Stimulated activated CD4-positive, alpha-beta T cell treated with anti-CD3 and anti-CD28 coated beads, Interleukin-4, amount 100 ng/mL, for 1 hour (primary cell): ENCODE measurements around the gene ZNF689.
"Not testable (repeated sequence)": the region's sequence is repeated elsewhere in the genome, so short reads cannot be mapped to it uniquely, and the experiment has no call there.

Source experiments
- DNase-seq: peaks from one replicate; pipeline ENCODE4 v3.0.0-alpha.2; 2020

Gene ZNF689

DNA sequence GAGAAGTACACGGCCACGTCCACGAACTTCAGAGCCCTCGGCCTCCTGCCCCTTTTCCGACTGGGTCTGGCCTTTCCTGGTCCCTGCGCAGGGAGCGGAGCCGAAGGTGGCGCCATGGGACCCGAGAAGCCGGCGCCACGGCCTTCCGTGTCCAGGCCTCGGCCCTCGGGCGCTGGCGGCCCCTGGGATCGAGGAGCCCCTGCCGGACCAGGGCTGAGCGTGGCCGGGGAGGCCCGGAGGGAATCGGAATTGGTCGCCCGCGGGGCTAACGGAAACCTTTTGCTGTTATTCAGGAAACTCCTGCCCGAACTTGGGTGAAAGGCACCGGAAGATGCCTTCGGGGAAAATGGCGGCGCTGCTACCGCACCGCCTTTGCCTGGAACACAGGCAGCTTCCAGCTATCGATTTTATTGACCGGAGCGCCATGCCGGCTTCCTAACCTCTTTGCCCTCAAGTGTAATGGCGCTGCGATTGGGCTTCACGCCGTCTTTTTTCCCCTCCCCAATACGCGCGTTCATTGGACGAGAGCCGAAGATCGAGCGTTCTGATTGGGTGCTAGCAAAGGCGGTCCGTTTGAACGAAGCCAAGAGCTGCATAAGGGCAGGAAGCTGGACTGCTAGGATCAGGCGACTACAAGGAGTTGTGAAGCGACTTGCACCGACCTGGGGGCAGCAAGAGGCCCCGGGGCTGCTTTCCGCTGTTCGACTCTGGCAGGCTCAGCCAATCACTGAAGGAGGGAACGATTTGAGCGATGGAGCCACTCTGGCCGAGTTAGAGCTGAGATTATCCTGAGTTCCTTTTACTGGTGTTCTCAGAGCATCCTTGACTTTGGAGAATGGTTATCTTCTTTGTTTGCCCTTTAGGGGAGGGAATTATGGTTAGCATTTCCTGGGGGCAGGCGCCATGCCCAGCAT lies at the start of gene ZNF689:
Gene ZNF689, minus strand, starts transcription at position 464 of the 914 bp plus-strand sequence. Its CDS starts 348 bp downstream, at position 116.
- DNase-seq, result peak; percentile 90

DNA sequence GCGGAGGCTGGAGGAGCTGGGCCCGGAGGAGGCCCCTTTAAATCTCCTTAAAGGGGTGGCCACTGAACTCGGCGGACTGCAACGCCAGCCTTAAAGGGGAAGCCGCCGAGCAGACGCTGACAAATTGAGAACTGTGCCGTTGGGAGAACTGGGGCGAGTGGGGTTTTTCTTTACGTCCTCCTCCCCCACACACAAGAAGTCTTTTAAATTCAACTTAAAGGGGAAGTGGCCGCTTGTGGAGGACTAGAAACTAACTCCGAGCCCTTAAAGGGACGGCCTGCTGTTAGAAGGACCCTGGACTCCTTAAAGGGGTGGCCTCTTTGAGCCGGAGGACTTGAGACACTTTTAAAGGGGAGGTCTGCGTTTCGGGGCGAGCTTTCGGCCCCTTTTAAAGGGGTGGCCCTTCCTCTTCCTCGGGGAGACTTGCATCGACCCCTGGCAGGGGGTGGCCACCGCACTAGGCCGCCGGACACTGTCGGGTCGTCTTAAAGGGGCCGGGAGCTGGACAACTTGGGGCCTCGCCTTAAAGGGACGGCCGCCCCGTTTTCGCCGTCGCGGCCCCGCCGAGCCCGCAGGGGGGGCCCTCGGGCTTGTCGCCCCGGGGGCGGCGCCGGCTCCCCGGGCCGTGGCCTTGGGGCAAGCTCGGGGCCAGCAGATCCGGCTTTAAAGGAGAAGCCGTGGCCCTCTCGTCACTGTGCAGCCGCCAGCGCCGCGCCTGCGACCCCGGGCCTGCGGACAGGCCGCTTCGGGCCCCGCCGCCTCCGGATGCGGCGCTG lies 48.7 kb upstream of the ZNF689 start:
- DNase-seq, result no peak

DNA sequence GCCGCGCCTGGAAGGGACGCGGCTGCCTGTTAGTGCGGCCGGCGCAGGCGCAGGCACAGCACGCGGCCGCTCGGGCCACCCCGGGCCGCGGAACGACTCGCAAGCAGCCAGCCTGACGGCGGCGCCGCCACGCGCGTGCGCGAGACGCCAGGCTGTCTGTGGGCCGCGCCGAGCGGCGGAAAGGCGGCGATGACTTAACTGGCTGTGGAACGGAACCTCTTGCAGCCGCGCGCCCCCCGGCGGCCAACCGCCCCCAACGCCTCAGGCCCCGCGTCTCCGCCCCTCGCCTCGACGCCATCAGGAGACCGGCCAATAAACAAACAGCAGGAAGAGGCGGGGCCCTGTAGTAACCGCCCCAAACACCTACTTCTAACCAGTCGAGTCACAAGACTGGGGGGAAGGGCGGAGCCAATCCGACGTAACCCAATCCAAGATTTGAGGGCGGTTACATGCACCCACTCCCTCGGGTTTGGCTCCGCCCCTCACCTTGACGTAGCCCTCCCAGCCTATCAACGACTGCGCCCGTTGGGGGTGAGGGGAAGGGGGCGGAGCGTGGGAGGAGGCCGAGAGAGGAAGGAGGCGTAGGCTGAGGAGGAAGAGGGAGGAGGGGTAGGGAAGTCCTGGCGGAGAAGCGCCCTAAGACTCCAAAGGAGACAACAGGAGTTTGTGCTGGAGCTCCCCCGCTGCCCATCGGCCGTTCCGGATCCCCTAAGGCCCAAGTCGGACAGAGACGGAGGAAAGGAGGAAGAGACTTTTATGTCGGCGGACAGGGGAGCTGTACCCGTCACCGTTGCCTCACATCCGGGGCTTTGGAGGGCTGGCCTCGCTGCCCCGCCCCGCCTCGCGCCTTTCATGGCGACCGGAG lies 47.9 kb upstream of the ZNF689 start, which contains the start of gene FBRS:
Gene FBRS, plus strand, starts transcription at position 566 of the 865 bp plus-strand sequence. CDS start 1,088 bp downstream, outside the sequence.
- peak; percentile 100 for DNase-seq

DNA sequence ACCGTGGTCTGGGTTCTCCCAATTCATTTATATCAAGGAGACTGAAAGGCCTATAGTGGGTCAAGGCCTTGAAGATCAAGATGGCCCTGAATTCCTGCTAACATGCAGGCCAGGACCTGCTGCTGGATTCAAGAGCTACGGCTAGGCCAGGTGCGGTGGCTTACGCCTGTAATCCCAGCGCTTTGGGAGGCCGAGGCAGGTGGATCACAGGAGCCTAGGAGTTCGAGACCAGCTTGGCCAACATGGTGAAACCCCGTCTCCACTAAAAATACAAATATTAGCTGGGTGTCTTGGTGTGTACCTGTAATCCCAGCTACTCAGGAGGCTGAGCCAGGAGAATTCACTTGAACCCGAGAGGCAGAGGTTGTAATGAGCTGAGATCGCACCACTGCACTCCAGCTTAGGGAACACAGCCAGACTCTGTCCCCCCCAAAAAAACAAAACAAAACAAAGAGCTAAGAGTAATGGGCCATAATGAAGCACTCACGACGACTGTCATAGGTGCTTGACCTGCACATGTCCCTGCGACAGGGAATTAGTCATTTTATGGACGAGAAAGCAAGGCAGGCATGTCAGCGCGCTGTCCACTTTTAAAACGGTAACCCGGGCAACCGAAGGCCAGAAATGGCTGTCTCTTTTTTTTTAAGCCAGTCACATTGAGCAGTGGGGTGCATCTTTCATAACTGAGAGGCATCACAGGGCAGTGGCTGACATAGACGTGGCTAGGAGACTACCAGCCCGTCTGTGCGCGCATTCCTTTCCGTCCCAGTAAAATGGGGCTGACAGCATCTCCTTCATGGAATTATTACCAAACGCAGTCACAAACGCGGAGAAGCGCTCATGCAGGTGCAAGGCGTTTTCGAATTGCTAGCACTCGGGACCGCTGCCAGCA lies 47.0 kb upstream of the ZNF689 start:
- DNase-seq, result no peak

DNA sequence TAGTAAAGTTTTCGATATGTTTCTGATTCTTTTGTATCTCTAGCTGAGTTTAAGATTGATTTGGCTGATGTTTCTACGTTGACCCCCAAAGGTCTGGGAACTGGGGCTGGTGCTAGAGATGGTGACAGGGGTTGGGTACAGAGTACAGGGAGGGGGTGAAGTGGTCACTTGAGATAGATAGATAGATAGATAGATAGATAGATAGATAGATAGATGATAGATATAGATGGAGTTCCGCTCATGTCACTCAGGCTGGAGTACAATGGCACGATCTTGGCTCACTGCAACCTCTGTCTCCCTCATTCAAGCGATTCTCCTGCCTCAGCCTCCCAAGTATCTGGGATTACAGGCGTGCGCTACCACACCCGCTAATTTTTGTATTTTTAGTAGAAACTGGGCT lies 46.2 kb upstream of the ZNF689 start:
- no peak for DNase-seq

DNA sequence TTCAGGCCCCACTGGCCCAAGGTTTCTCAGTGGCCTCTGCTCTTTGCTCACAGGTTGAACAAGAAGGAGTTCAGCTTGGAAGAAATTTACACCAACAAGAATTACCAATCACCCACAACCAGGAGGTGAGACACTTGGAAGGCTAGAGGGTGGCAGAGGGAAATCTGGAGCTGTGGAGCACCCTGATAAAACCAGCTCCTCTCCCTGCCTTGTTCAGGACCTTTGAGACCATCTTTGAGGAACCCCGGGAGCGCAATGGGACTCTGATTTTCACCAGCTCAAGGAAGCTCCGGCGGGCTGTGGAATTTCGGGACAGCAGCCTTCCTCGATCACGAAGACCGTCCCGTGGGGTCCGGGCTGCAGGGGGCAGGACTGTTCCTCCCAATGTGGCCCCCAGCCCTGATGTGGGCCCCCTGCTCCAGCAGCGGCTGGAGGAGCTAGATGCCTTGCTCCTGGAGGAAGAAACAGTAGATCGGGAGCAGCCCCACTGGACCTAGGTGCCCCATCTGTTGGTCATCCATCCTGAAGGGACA lies 45.7 kb upstream of the ZNF689 start:
- DNase-seq, result no peak

DNA sequence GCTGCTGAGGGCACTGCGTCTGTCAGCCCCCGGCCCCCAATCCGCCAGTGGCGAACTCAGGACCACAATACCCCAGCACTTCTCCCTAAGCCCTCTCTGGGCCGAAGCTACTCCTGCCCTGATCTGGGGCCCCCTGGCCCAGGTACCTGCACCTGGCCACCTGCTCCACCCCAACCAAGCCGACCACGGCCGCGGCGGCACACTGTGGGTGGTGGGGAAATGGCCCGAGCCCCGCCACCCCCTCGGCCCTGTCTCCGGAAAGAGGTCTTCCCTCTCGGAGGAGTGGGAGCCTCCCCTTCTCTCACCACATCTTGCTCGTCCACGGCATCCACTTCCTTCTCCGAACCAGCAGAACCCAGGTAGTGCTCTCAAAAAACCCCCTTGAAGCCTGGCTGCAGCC lies 44.7 kb upstream of the ZNF689 start:
- DNase-seq, result no peak

DNA sequence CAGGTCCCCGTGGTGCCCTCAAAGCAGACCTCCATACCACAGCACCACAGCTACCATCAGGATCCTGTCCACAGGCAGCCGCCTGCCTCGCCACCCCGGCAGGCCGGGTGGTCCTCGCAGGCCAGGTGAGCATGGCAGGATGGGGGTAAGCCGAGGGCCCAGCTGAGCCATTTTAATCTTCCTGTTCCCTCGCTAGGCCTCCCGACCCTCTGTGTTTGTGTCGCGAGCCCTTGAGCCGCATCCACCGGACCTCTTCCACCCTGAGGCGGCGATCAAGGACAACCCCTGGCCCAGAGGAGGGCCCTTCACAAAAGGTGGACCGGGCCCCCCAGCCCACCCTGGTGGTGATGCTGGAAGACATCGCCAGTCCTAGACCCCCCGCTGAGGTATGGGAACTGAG lies 42.5 kb upstream of the ZNF689 start:
- no peak for DNase-seq

DNA sequence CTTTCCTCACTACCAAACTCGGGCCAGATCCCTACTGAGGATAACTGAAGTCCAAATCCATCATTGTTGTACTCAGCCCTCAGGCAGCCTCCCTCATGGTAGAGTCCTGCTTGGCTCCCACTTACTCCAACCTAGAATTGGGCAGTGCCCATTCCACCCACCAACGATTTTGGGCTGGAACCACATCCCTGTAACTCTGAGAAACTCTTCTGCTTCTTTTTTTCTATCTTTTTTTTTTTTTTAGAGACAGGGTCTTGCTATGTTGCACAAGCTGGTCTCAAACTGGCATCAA lies 41.8 kb upstream of the ZNF689 start:
- no peak for DNase-seq

DNA sequence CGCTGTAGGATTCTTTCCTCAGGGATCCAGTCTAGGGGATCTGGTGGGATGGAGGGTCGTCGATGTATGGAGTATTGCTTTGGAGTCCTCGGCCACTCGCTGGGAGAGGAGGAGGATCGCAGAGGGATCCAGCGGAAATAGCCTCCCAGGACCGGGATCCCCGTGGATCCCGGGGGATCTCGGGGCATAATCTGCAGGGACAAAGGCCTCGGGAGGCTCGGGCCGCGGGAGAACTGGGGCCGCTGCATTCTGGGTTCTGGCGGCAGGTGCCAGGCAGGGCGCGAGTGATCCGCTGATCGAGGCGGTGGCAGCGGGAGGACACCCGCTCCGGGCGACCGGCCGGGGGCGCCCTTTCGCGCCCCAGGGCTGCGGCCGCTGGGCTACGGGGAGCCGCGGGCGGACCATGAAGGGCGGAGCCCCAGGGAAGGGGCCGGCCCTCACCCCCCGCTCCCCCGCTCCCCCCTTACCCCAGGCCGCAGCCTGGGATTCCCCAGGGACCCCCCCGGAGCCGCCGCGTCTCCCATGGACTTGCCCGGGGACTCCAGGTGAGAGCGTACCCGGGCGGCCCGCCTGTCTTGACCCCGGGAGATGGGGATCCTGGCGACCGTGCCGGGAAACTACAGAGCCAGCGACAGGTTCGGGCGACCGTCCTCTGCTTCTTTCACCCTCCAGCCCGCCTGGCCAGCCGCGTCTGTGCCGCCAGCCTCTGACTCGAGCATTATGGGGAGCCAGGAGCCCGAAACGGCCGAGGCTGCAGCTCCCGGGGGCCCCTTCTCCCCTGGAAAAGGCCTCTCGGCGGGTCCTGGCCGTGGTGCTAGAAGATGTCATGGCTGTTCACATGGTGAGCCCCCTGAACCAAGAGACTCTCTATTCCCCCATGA lies 41.2 kb upstream of the ZNF689 start:
- peak; percentile 78 for DNase-seq

DNA sequence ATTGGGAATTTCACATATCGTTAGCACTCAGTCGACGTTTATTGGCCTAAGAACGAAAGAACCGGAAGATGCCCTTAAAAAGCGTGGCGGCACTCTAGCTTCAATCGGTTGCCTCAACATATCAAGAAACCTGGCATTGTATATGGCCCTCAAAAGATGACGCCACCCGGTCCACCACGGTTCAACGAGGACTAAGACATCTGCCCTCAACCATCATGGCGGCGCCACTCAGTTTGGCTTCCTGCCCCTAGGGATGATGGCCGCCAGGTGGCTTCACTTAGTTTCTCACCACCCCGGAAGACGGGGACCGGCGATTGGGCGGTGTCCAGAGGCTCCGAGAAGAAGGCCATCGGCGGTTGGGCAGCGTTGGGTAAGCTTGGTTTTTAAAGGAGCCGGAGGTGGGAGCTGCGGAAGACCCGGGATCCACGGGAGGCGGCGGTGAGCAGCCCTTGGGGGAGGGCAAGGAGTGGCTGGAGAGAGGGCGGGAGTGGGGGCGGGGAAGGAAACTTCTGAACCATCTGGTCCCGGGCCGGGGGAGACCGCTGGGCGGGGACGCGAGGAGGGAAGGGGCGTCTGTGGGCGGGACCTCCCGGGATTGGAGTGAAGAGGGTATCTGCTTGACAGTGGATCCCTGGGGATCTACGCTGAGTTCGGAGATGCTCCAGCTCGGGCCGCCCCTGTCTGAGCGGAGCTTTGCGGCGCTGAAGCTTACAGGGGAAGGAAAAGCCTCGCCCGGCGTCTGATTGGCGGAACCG lies 40.4 kb upstream of the ZNF689 start, which contains the start of gene PRR14:
Gene PRR14, plus strand, starts transcription at position 592 of the 755 bp plus-strand sequence. CDS start 686 bp downstream, outside the sequence.
- DNase-seq, result peak; percentile 98

DNA sequence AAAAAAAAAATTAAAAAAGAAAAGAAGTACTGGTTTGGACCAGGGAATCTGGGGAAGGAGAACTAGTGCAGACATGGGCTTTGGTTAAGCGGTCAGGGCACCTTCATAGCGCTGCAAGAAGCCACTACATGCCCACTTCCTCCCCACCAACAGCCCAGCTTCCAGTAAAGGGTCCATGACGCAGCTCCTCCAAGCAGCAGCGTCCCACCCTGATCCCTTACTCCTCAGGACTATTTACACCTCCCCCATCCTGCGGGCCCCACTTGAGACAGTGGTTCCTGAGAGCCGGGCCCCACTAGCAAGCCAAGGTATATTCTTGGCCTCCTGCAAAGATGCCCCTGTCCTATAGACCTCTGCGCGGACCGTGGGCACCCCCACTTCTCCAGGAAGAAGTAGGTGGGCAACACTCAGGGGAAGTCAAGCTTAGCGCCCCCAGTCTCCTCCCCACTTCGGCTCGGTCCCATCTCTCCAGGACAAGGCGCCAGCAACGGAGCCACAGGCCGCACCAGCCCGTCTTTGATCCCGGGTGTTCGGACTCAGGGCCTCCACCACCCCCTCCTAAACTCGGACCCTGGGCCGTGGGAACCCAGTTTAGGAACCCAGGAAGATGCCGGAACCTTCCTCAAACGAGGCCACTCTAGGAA lies 39.7 kb upstream of the ZNF689 start:
- no peak for DNase-seq

DNA sequence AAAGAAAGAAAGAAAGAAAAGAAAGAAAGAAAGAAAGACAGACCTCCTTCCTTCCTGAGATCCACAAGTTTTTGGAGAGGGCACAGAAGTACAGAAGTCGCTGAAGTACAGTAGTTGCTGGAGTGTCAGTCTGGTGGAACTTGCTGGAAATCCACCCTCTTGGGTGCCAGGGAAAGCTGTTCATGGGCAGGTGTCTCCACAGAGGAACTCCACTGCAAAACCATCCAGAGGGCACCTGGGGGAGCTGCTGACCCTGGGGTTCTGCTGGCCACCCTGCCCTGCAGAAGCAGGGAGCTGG lies 37.0 kb upstream of the ZNF689 start:
- no peak for DNase-seq

DNA sequence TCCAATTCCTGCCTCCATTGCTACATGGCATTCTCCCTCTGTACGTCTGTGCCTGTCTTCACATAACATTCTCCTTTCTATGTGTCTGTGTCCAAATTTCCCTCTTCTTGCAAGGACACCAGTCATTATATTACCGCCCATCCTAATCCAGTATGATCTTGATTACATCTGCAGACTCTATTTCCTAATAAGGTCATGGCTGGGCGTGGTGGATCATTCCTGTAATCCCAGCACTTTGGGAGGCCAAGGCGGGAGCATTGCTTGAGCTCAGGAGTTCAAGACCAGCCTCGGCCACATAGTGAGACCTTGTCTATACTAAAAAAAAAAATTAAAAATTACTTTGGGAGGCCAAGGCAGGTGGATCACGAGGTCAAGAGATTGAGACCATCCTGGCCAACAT lies 35.5 kb upstream of the ZNF689 start:
- DNase-seq, result no peak

DNA sequence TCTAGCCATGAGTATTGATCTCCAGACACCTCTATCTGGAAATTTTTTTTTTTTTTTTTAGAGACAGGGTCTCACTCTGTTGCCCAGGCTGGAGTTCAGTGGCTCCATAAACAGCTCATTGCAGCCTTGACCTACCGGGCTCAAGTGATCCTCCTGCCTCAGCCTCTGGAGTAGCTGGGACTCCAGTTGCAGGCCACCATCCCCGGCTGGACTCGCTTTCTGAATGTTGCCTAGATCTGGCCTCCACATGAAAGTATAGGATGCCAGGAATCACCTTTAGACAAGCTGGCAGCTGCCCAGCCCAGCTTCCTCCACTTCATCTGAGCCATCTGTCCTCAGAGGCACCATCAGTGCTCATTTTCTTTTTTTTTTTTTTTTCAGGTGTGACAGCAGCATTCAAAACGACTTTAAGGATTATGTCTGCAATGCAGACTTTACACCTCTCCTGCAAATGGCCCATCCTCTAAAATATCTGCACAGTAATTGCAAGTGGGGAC lies 34.2 kb upstream of the ZNF689 start:
- DNase-seq, result no peak

DNA sequence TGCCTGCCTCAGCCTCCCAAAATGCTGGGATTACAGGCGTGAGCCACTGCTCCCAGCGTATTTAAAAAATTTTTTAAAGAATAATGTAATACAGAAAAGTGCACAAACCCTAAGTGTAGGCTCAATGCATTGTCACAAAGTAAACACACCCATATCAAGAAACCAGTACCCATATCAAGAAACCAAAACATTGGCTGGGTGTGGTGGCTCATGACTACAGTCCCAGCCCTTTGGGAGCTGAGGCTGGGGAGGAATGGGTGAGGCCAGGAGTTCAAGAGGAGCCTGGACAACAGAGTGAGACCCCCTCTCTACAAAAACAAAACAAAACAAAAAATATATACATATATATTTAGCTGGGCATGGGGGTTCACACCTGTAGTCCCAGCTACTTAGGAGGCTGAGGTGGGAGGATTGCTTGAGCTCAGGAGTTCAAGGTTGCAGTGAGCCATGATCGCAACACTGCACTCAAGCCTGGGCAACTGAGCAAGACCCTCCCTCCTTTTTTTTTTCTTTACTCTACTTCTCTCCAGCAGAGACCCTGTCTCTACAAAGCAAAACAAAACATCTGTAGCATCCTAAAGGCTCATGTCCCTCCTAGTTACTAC lies 31.3 kb upstream of the ZNF689 start:
- DNase-seq, result no peak

DNA sequence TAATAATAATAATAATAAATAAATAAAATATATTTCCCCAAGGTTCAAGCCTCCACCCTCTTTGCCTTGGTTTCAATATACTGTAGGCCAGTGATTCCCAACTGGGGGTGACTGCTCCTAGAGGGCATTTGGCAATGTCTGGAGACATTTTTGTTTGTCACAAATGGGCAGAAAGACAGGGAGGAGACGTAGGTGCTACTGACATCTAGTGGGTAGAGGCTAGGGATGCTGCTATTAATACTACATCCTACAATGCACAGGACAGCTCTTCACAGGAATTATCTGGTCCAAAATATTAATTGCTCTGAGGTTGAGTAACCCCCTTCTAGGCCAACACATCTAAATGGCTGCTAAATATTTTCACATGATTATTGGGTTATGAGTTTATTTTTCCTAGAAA lies 27.8 kb upstream of the ZNF689 start:
- no peak for DNase-seq

DNA sequence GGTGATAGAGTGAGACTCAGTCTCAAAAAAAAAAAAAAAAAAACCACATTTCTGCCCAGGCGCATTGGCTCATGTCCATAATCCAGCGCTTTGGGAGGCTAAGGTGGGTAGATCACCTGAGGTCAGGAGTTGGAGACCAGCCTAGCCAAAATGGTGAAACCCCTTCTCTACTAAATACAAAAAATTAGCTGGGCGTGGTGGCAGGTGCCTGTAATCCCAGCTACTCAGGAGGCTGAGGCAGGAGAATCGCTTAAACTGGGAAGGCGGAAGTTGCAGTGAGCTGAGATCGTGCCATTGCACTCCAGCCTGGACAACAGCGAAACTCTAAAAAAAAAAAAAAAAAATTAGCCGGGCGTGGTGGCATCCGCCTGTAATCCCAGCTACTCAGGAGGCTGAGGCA lies 26.9 kb upstream of the ZNF689 start:
- not testable (repeated sequence) for DNase-seq

DNA sequence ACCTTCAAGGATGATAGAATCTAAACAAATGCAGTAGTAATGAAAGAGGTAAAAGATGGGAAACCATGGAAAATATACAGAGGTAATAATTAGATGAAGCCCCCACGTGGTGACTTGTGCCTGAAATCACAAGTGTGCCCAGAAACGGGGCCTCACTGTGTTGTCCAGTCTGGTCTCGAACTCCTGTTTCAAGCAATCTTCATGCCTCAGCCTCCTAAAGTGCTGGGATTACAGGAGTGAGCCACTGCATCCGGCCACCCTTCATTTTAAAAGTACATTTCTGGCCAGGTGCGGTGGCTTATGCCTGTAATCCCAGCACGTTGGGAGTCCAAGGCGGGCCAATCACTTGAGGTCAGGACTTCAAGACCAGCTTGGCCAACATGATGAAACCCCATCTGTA lies 26.4 kb upstream of the ZNF689 start:
- DNase-seq, result no peak
